HCT116 (cell line): ENCODE measurements around the gene TMEM156.

Experiments
- CEBPB ChIP-seq: IDR thresholded peaks from 2 replicates; pipeline ENCODE4 v1.6.1; 2012; ENCODE audit warnings: low read depth
- POLR2A ChIP-seq: IDR thresholded peaks from 2 replicates; pipeline ENCODE4 v1.7.0; 2011; ENCODE audit warnings: borderline replicate concordance; ENCODE audit not compliant: insufficient read depth, insufficient read length; ENCODE audit errors: extremely low read depth
- TF ChIP-seq, protein P1 (sequence below), 3 experiments: fragments of 200-600 bp in 1 of 3; sonication (generic) in 1 of 3; IDR thresholded peaks in 2 of 3; conservative IDR thresholded peaks in 1 of 3; 2 replicates each; pipeline ENCODE4 v1.5.1; 2012 to 2017; ENCODE audit warnings: low read depth in 2 of 3, low read length in 2 of 3, antibody characterized with exemption in 1 of 3, borderline replicate concordance in 1 of 3, control low read depth in 1 of 3, mild to moderate bottlenecking in 1 of 3, mixed read lengths in 1 of 3, mixed run types in 1 of 3, moderate library complexity in 1 of 3; ENCODE audit not compliant: insufficient read depth in 1 of 3

DNA sequence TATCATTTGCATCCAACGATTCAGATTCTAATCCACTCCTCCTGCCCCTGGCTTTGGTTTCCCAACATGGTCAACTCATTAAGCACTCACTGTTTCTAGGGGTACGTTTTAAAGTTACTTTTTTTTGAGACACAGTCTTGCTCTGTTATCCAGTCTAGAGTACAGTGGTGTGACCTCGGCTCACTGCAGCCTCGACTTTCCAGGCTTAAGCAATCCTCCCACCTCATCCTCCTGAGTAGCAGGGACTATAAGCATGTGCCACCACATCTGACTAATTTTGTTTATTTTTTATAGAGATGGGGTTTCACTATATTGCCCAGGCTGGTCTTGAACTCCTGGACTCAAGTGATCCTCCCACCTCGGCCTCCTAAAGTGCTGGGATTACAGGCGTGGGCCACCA is 48.9 kb downstream of the TMEM156 start:
- TF ChIP-seq POLR2A (no peak), CEBPB (no peak)
- TF ChIP-seq, protein P1, sequence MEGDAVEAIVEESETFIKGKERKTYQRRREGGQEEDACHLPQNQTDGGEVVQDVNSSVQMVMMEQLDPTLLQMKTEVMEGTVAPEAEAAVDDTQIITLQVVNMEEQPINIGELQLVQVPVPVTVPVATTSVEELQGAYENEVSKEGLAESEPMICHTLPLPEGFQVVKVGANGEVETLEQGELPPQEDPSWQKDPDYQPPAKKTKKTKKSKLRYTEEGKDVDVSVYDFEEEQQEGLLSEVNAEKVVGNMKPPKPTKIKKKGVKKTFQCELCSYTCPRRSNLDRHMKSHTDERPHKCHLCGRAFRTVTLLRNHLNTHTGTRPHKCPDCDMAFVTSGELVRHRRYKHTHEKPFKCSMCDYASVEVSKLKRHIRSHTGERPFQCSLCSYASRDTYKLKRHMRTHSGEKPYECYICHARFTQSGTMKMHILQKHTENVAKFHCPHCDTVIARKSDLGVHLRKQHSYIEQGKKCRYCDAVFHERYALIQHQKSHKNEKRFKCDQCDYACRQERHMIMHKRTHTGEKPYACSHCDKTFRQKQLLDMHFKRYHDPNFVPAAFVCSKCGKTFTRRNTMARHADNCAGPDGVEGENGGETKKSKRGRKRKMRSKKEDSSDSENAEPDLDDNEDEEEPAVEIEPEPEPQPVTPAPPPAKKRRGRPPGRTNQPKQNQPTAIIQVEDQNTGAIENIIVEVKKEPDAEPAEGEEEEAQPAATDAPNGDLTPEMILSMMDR (IDR thresholded peaks at IDR 0.05 in 2 of 3, conservative IDR thresholded peaks at IDR 0.05 in 1 of 3; ENCODE audit: borderline replicate concordance in 1 of 3, insufficient read depth in 1 of 3, low read depth in 2 of 3, low read length in 2 of 3), result no peak
